PC-9 (cell line): Measurements from ENCODE around the gene ADAMTS12.

Experiments used
- EZH2 ChIP-seq: fragments of 200-600 bp; sonication (generic); IDR thresholded peaks from 2 replicates; pipeline ENCODE4 v1.8.0; 2017; ENCODE audit warnings: antibody characterized with exemption, low read depth
- TF ChIP-seq, protein P1 (sequence below): fragments of 200-600 bp; sonication (generic); conservative IDR thresholded peaks from 2 replicates; pipeline ENCODE4 v1.6.1; 2017; ENCODE audit warnings: mixed run types, antibody characterized with exemption, mild to moderate bottlenecking, moderate library complexity

- TF ChIP-seq, protein P1, sequence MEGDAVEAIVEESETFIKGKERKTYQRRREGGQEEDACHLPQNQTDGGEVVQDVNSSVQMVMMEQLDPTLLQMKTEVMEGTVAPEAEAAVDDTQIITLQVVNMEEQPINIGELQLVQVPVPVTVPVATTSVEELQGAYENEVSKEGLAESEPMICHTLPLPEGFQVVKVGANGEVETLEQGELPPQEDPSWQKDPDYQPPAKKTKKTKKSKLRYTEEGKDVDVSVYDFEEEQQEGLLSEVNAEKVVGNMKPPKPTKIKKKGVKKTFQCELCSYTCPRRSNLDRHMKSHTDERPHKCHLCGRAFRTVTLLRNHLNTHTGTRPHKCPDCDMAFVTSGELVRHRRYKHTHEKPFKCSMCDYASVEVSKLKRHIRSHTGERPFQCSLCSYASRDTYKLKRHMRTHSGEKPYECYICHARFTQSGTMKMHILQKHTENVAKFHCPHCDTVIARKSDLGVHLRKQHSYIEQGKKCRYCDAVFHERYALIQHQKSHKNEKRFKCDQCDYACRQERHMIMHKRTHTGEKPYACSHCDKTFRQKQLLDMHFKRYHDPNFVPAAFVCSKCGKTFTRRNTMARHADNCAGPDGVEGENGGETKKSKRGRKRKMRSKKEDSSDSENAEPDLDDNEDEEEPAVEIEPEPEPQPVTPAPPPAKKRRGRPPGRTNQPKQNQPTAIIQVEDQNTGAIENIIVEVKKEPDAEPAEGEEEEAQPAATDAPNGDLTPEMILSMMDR = no peak
- TF ChIP-seq EZH2 = no peak
These were observed 11.5 kb downstream of the ADAMTS12 start for GRCh38 chr5:33880319-33880718.
